Spinal cord (tissue), 10 donors: ENCODE data around the gene ALOX5. TPM values are rescaled to one million over a fixed set of nuclear protein-coding genes. Genes with fewer than 3 reads are reported as not detected.
A peak's percentile ranks its signal among the peaks of the same experiment; 100 is the strongest.
"Not testable (repeated sequence)": the region's sequence is repeated elsewhere in the genome, so short reads cannot be mapped to it uniquely, and the experiment has no call there.

Source experiments
- DNase-seq, 6 donors: peaks; one replicate each; pipeline versions ENCODE4 v3.0.0 to v3.0.0-alpha.2; 2013 to 2015; ENCODE audit warnings: low spot score in 6 of 6, low read depth in 4 of 6
- H3K27ac ChIP-seq: one replicate; pipeline ENCODE4 v1.5.1; 2013; ENCODE audit warnings: low read depth, low read length, control low read depth
- H3K27me3 ChIP-seq: one replicate; pipeline ENCODE4 v1.6.1; 2013; ENCODE audit warnings: low read length; ENCODE audit not compliant: control insufficient read depth, insufficient read depth
- H3K36me3 ChIP-seq: one replicate; pipeline ENCODE4 v1.6.1; 2013; ENCODE audit warnings: low read length; ENCODE audit not compliant: control insufficient read depth, insufficient read depth
- H3K4me1 ChIP-seq: one replicate; pipeline ENCODE4 v1.6.1; 2013; ENCODE audit warnings: low read length; ENCODE audit not compliant: control insufficient read depth, insufficient read depth
- H3K4me3 ChIP-seq: one replicate; pipeline ENCODE4 v1.5.1; 2013; ENCODE audit warnings: low read depth, low read length, control low read depth
- H3K9me3 ChIP-seq: one replicate; pipeline ENCODE4 v1.6.1; 2013; ENCODE audit warnings: low read length; ENCODE audit not compliant: control insufficient read depth, insufficient read depth
- WGBS: methylation state at CpG from one replicate; pipeline ENCODE4 v1.1.5; 2013; ENCODE audit warnings: missing lambda C conversion rate; ENCODE audit not compliant: insufficient coverage; 5-methylcytosine and 5-hydroxymethylcytosine counted together
- polyA plus RNA-seq, 2 donors: library from polyadenylated mRNA; unstranded; fragments of 120-200 nt; gene quantifications; one replicate each; pipeline ENCODE4 v1.2.1, GENCODE V29; 2013; ENCODE audit not compliant: insufficient read length in 2 of 2
- total RNA-seq, 2 donors: library from RNA; depleted of rRNA in 1 of 2; stranded (reverse); fragments of 120-200 nt in 1 of 2; fragments of >200 nt in 1 of 2; gene quantifications; one replicate each; pipeline versions ENCODE4 v1.2.3 to v1.2.4, GENCODE V29; 2013 to 2014
- donor health status: healthy.

ALOX5 gene
- total and polyA plus RNA-seq, 4 donors, result 2.1 to 9.3 (median 4.2) TPM

GRCh38 chr10:45379891-45380540 is 6.0 kb downstream of the ALOX5 start:
- H3K27ac ChIP-seq, result no peak overlapping the region
- H3K9me3 ChIP-seq, result no peaks in the 10 kb centered on the region
- 89% methylated on average over 13 of the region's 14 CpGs for WGBS
- no peak for DNase-seq
- peaks cover 17% of the 10 kb centered on the region for H3K27me3 ChIP-seq
- no peaks in the 10 kb centered on the region for H3K36me3 ChIP-seq
- no peak overlapping the region for H3K4me3 ChIP-seq
- peaks cover 13% of the 10 kb centered on the region for H3K4me1 ChIP-seq

DNA sequence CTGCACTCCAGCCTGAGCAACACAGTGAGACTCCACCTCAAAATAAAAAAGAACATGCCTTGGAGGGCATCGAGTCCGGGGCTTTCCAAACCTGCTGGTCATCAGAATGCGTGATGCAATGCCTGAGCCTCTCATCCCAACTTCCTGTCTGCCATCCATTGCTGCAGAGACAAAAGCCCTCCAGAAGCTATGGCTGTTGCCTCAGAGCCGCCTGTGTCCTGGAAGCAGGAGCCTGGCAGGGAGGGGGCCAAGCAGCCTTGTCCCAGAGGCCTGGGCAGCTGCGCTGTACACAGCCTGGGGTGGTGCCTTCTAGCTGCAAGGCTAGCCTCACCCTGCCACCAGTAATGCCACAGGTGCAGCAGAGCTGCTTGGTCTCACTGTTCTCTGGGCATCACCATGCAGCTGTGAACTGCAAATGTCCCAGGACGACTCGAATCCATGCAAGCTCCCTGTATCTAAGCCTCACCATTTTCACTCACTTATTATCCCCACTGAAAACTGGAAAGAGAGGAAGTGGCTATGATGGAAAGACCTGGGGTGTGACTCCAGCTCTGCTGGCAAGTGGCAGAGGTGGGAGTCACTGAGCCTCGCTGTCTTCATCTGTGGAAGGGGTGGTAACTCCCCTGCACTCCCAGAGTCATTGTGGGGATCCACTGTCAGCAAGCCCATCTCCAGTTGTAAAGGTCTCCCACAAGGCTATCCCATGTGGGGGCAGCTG is 7.0 kb downstream of the ALOX5 start:
- peaks cover 7% of the 10 kb centered on the region for H3K27me3 ChIP-seq
- H3K4me3 ChIP-seq, result no peak overlapping the region
- H3K9me3 ChIP-seq, result no peaks in the 10 kb centered on the region
- 55% methylated on average over 6 of the region's 8 CpGs for WGBS
- peaks cover 13% of the 10 kb centered on the region for H3K4me1 ChIP-seq
- H3K36me3 ChIP-seq, result no peaks in the 10 kb centered on the region
- no peak overlapping the region for H3K27ac ChIP-seq
- peak in 1 of 6 donors; percentile 11 for DNase-seq

- 88% methylated on average over 17 of the region's 17 CpGs for whole genome bisulfite sequencing
- H3K4me3 ChIP-seq, result no peak overlapping the region
- peaks cover under 1% of the 10 kb centered on the region for H3K27me3 ChIP-seq
- no peak overlapping the region for H3K27ac ChIP-seq
- no peak for DNase-seq
- peaks cover 13% of the 10 kb centered on the region for H3K4me1 ChIP-seq
- no peaks in the 10 kb centered on the region for H3K36me3 ChIP-seq
- H3K9me3 ChIP-seq, result no peaks in the 10 kb centered on the region
Measured at GRCh38 chr10:45382591-45382990, 8.6 kb downstream of the ALOX5 start.

- Histone ChIP-seq H3K27me3 (no peaks in the 10 kb centered on the region), H3K9me3 (no peaks in the 10 kb centered on the region), H3K4me3 (no peak overlapping the region), H3K4me1 (peaks cover 13% of the 10 kb centered on the region), H3K27ac (no peak overlapping the region), H3K36me3 (no peaks in the 10 kb centered on the region)
- DNase-seq, result no peak
- WGBS, result no CpG with 5 or more reads among the region's 4 CpGs
Measured at GRCh38 chr10:45383682-45384330, 9.8 kb downstream of the ALOX5 start.

DNA sequence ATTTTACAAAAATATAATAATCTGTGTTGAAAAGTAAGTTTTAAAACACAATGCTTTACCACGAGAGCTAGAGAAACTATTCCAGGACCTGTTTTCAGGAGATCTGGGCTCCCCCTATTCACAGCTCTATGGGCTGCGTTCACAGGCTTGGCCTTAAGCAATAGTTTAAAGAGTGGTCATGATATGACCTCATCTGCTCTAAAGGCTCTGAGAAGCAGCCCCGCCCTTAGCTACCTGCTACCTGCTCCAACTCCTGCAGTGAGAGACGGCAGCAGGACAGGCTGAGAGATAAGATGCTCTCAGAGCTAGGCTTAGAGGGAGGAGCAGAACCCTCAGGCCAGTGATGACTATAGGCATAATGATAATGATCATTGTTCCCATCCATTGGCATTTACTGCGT is 12.6 kb downstream of the ALOX5 start:
- no peaks in the 10 kb centered on the region for H3K9me3 ChIP-seq
- H3K27me3 ChIP-seq, result no peaks in the 10 kb centered on the region
- no peak overlapping the region for H3K4me3 ChIP-seq
- H3K4me1 ChIP-seq, result no peaks in the 10 kb centered on the region
- no peaks in the 10 kb centered on the region for H3K36me3 ChIP-seq
- DNase-seq, result no peak
- WGBS, result 100% methylated on average over 1 of the region's 5 CpGs
- H3K27ac ChIP-seq, result no peak overlapping the region

GRCh38 chr10:45387096-45387893 is 13.3 kb downstream of the ALOX5 start:
- no peak for DNase-seq
- Histone ChIP-seq H3K4me3 (no peak overlapping the region), H3K9me3 (no peaks in the 10 kb centered on the region), H3K27me3 (no peaks in the 10 kb centered on the region), H3K4me1 (no peaks in the 10 kb centered on the region), H3K36me3 (no peaks in the 10 kb centered on the region), H3K27ac (no peak overlapping the region)
- 85% methylated on average over 3 of the region's 8 CpGs for WGBS

GRCh38 chr10:45389671-45390070 is 15.7 kb downstream of the ALOX5 start:
- WGBS, result no CpG with 5 or more reads among the region's 2 CpGs
- H3K27me3 ChIP-seq, H3K4me1 ChIP-seq, DNase-seq, H3K27ac ChIP-seq, H3K9me3 ChIP-seq, H3K36me3 ChIP-seq, H3K4me3 ChIP-seq: not testable (repeated sequence)

DNA sequence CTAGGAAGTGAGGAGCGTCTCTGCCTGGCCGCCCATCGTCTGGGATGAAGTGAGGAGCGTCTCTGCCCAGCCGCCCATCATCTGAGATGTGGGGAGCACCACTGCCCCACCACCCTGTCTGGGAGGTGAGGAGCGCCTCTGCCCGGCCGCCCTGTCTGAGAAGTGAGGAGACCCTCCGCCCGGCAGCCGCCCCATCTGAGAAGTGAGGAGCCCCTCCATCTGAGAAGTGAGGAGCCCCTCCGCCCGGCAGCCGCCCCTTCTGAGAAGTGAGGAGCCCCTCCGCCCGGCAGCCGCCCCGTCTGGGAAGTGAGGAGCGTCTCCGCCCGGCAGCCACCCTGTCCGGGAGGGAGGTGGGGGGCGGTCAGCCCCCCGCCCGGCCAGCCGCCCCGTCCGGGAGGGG is 17.6 kb downstream of the ALOX5 start:
- not testable (repeated sequence) for DNase-seq, H3K27me3 ChIP-seq, H3K4me3 ChIP-seq, H3K27ac ChIP-seq, H3K36me3 ChIP-seq, H3K4me1 ChIP-seq, H3K9me3 ChIP-seq
- WGBS, result 95% methylated on average over 4 of the region's 28 CpGs

- 93% methylated on average over 6 of the region's 7 CpGs for WGBS
- no peaks in the 10 kb centered on the region for H3K36me3 ChIP-seq
- no peaks in the 10 kb centered on the region for H3K4me1 ChIP-seq
- no peak for DNase-seq
- no peaks in the 10 kb centered on the region for H3K27me3 ChIP-seq
- no peak overlapping the region for H3K27ac ChIP-seq
- H3K4me3 ChIP-seq, result no peak overlapping the region
- no peaks in the 10 kb centered on the region for H3K9me3 ChIP-seq
Measured at GRCh38 chr10:45395554-45395953, 21.5 kb downstream of the ALOX5 start.
